Activated CD8-positive, alpha-beta memory T cell treated with anti-CD3 and anti-CD28 coated beads for 36 hours (primary cell): ENCODE measurements around the gene DHRSX. TPM values are rescaled to one million over a fixed set of nuclear protein-coding genes. Genes with fewer than 3 reads are reported as not detected.
"Not testable (repeated sequence)": the region's sequence is repeated elsewhere in the genome, so short reads cannot be mapped to it uniquely, and the experiment has no call there.

Experiments
- CTCF ChIA-PET: fragments of 350-600 bp; sonication (Branson Sonifier 250); formaldehyde crosslinking; loops from one replicate; lab custom pipeline; 2021; ENCODE audit warnings: antibody characterized with exemption; lab: Charles Lee
- POLR2A ChIA-PET: fragments of 350-600 bp; sonication (Branson Sonifier 250); formaldehyde crosslinking; loops from one replicate; lab custom pipeline; 2021; ENCODE audit warnings: antibody characterized with exemption; lab: Charles Lee
- total RNA-seq, 2 experiments: library from RNA; stranded (reverse); gene quantifications; one replicate each; pipeline ENCODE4 v1.2.3, GENCODE V29; 2021

Gene DHRSX
- total RNA-seq, 2 experiments from 2014 or later = 27.8 to 29.2 TPM

- ChIA-PET CTCF (no interaction called here), POLR2A (no interaction called here)
Observed at GRCh38 chrX:2439613-2440012, 61.2 kb downstream of the DHRSX start.

DNA sequence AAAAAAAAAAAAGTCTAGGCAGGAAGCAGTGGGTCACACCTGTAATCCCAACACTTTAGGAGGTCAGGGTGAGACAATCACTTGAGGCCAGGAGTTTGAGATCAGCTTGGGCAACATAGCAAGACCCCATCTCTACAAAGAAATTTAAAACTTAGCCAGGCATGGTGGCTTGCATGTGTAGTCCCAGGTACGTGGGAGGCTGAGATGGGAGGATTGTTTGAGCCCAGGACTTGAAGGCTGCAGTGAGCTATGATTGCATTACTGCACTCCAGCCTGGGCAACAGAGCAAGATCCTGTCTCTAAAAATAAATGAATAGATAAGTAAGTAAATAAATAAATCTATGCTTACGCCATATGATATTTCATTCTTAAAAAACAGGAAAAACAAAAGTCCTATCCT is 65.3 kb downstream of the DHRSX start:
- CTCF ChIA-PET = no interaction called here
- POLR2A ChIA-PET = no interaction called here

DNA sequence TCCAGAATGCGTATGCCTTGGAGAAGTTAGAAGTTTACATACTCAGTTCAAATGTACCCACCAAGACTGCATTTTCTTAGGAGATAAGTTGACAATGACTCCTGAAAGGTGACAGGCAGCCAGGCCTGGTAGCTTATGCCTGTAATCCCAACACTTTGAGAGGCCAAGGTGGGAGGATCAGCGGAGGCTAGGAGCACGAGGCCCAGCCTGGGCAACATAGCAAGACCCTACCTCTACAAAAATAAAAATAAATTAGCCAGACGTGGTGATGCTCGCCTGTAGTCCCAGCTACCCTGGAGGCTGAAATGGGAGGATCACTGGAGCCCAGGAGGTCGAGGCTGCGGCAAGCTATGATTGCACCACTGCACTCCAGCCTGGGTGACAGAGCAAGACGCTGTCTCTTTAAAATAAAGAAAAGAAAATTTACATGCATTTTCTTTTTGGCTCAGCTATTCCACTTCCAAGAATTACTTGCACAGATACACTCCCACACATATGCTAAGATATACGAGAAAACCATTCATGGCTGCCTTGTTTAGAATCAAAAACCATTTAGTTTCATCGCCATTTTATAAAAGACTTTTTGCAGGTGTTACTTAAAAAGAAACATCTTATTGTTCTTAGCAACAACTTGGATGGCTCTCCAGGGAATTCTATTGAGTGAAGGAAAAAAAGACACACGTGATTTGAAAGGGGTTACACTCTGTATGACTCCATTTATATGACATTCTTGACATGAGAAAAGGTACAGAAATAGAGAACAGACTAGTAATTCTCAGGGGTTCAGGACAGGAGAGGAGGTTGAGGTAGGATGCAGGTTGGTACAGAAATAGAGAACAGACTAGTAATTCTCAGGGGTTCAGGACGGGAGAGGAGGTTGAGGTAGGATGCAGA is 66.3 kb downstream of the DHRSX start:
- ChIA-PET CTCF (no interaction called here), POLR2A (no interaction called here)

- ChIA-PET CTCF (no interaction called here), POLR2A (no interaction called here)
Observed at GRCh38 chrX:2432298-2432863, 68.4 kb downstream of the DHRSX start.

DNA sequence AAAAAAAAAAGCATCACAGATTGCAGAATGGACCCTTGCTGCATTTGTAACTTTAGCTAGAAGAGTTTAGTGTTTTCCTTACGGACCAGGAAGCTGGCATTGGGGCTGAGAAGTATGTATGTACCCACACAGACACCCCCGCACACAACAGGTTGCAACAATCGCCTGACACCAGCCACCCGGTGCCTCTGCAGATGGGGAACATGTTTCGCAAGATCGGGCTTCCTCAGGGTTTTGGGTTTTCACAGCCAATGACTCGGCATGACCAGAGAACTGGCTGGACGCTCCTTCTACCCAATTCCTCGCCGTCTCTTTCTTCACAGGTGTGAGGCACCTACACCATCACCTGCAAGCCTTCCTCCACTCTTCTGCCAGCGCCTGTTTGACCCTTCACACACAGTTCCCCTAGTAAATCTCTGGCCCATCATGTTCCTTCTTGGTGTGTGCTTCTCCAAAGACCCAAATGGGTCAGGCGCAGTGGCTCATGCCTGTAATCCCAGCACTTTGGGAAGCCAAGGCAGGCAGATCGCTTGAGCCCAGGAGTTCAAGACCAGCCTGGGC is 70.4 kb downstream of the DHRSX start:
- CTCF ChIA-PET = no interaction called here
- POLR2A ChIA-PET = no interaction called here

DNA sequence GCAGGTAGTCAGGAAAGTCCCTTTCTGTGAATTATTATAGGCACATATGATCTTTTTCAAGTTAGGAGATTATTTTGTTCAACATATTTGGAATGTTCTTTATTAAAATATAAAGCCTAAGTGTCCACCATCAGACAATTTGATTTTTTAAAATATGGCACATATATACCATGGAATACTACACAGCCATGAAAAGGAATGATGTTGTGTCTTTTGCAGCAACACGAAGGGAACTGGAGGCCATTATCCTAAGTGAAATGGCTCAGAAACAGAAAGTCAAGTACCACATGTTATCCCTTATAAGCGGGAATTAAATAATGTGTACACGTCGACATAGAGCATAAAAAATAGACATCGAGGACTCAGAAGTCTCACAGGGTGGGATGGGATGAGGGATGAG is 73.0 kb downstream of the DHRSX start:
- CTCF ChIA-PET = no interaction called here
- POLR2A ChIA-PET = no interaction called here

DNA sequence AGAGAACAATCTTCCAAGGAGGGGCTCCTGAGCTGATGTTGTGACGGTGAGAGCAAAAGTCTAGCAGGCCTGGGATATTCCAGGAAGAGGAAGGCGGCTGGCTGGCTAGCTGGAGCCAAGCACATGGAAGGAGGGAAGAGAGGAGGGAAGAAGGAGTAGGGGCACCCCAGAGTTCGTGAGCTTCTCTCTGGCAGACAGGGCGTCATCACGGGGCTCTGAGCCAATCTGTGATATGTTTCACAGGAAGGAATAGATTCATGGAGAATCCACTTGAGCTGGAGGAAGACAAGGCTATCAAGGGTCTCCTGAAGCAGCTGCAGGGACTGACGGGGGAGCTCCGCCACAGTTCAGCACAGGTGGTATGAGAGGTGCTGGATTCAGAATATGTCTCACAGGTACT is 73.6 kb downstream of the DHRSX start:
- ChIA-PET POLR2A (no interaction called here), CTCF (no interaction called here)

DNA sequence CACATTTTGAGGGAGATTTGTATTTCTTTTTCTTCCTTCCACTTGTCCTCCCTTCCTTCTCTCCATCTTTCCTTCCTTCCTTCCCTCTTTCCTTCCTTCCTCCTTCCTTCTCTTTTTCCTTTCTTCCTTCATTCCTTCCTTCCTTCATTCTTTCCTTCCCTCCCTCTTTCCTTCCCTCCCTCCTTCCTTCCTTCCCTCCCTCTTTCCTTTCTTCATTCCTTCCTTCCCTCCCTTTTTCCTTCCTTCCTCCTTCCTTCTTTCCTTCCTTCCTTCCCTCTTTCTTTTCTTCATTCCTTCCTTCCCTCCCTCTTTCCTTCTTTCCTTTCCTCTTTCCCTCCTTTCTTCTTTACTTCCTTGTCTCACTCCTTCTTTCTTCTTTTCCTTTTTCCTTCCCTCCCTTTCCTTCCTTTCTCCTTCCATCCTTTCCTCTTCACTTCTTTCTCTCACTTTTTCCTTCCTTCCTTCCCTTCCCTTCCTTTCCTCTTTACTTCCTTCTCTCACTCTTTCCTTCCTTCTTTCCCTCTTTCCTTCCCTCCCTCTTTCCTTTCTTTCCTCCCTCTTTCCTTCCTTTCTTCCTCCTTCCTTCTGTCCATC is 74.4 kb downstream of the DHRSX start:
- ChIA-PET POLR2A (no interaction called here), CTCF (no interaction called here)

GRCh38 chrX:2425286-2426071 is 75.3 kb downstream of the DHRSX start:
- CTCF ChIA-PET = no interaction called here
- POLR2A ChIA-PET = no interaction called here

DNA sequence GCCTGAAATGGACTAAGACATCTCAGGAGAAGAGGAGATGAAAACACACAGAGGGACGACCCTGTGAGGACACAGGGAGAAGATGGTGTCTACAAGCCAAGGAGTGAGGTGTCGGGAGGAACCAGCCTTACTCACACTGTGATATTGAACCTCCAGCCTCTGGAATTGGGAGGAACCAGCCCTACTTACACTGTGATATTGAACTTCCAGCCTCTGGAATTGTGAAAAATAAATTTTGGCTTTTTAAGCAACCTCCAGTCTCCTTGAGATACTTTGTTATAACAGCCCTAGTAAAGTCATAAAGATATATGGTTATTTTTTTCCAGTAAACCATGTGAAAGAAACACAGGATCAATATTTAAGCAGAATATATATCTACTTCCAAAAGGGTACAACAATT is 76.5 kb downstream of the DHRSX start:
- ChIA-PET POLR2A (no interaction called here), CTCF (no interaction called here)

DNA sequence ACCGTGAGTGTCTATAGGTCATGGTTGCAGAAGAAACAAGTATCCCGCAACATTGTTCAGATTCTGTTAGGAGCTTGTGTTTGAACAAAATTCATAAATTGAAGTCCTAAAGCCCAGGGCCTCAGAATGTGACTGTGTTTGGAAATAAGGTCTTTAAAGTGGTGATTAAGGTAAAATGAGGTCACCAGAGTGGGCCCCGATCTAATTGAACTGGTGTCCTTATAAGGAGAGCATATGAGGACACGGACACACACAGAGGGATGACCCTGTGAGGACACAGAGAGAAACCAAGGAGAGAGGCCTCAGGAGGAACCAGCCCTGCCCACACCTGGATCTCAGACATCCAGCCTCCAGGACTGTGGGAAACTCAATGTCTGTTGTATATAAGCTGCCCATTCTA is 76.9 kb downstream of the DHRSX start:
- ChIA-PET POLR2A (no interaction called here), CTCF (no interaction called here)

DNA sequence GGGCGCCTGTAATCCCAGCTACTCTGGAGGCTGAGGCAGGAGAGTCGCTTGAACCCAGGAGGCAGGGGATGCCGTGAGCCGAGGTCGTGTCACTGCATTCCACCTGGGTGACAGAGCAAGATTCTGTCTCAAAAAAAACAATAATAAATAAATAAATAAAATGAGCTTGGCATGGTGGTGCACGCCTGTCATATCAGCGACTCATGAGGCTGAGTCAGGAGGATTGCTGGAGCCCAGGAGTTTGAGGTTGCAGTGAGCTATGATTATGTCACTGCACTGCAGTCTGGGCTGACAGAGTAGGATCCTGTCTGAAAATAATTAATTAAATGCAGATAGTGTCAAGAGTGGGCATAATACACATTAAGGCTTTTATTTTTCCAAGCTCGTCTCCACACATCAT is 77.5 kb downstream of the DHRSX start:
- POLR2A ChIA-PET = no interaction called here

DNA sequence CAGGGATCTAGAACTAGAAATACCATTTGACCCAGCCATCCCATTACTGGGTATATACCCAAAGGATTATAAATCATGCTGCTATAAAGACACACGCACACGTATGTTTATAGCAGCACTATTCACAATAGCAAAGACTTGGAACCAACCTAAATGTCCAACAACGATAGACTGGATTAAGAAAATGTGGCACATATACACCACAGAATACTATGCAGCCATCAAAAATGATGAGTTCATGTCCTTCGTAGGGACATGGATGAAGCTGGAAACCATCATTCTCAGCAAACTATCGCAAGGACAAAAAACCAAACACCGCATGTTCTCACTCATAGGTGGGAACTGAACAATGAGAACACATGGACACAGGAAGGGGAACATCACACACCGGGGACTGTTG is 81.4 kb downstream of the DHRSX start:
- POLR2A ChIA-PET, CTCF ChIA-PET: not testable (repeated sequence)

More for the DNA sequence above, 77.5 kb downstream of the DHRSX start:
- CTCF ChIA-PET = no interaction called here

GRCh38 chrX:2418000-2418399 is 82.8 kb downstream of the DHRSX start:
- POLR2A ChIA-PET = no interaction called here
- CTCF ChIA-PET = no interaction called here

DNA sequence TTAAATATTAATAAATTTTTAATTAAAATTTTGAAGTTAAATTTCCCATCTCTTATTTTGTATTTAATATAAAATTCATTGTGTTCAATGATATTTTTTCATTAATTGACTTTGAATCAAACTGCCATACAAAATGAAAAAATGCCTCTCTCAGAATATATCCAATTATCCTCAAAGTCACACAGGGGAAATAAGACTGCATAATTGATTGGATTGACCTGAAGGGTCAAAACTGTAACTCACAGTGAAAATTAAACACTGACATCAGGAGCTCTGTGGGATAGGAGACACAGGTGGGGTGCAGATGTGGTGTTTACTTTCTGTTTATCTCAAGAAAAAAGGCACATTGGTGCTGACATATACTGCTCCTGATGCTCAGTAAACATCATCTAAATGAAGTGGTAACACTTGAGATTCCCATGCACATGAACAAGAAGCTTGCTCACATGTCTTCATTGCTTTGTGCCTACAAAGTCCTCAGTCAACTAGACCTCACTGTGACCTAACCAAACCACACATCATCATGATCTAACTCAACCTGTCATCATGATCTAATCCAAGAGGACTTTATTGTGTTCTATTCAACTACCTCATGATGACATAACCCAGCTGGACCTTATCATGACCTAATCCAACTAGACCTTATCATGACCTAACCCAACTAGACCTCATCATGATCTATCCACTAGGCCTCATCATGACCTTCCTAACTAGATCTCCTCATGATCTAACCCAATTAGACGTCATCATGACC is 83.7 kb downstream of the DHRSX start:
- POLR2A ChIA-PET = no interaction called here
- CTCF ChIA-PET = no interaction called here

GRCh38 chrX:2414384-2414783 is 86.4 kb downstream of the DHRSX start:
- ChIA-PET CTCF (no interaction called here), POLR2A (no interaction called here)

- POLR2A ChIA-PET = no interaction called here
- CTCF ChIA-PET = no interaction called here
Observed at GRCh38 chrX:2413969-2414368, 86.8 kb downstream of the DHRSX start.

GRCh38 chrX:2412131-2412530 is 88.6 kb downstream of the DHRSX start:
- ChIA-PET POLR2A (no interaction called here), CTCF (no interaction called here)
